ENCODE data around the gene CYTH3.

CYTH3 gene

GRCh38 chr7:6159524-6160031 lies 112.8 kb downstream of the CYTH3 start:
- peaks cover 81% of the 10 kb centered on the region for H3K36me3 ChIP-seq (ENCODE audit: low read depth)
- no peak for DNase-seq (ENCODE audit: low spot score)
- no peaks in the 10 kb centered on the region for H3K9me3 ChIP-seq (ENCODE audit: severe bottlenecking)
- H3K4me3 ChIP-seq (ENCODE audit: severe bottlenecking), result no peak overlapping the region
- no peaks in the 10 kb centered on the region for H3K4me1 ChIP-seq (ENCODE audit: insufficient read depth, poor library complexity, severe bottlenecking)
- H3K27me3 ChIP-seq (ENCODE audit: insufficient read depth, poor library complexity, severe bottlenecking), result no peaks in the 10 kb centered on the region
- no peak for TF ChIP-seq CTCF (IDR thresholded peaks at IDR 0.05; ENCODE audit: poor library complexity, severe bottlenecking)
- no peak for ATAC-seq (ENCODE audit: low read depth)
- no peak overlapping the region for H3K27ac ChIP-seq (ENCODE audit: poor library complexity, severe bottlenecking)

GRCh38 chr7:6159097-6159483 lies 113.3 kb downstream of the CYTH3 start:
- no peaks in the 10 kb centered on the region for H3K4me1 ChIP-seq (ENCODE audit: insufficient read depth, poor library complexity, severe bottlenecking)
- H3K27me3 ChIP-seq (ENCODE audit: insufficient read depth, poor library complexity, severe bottlenecking), result no peaks in the 10 kb centered on the region
- no peak for ATAC-seq (ENCODE audit: low read depth)
- DNase-seq (ENCODE audit: low spot score), result no peak
- H3K27ac ChIP-seq (ENCODE audit: poor library complexity, severe bottlenecking), result no peak overlapping the region
- no peak overlapping the region for H3K4me3 ChIP-seq (ENCODE audit: severe bottlenecking)
- peaks cover 76% of the 10 kb centered on the region for H3K36me3 ChIP-seq (ENCODE audit: low read depth)
- H3K9me3 ChIP-seq (ENCODE audit: severe bottlenecking), result no peaks in the 10 kb centered on the region
- no peak for TF ChIP-seq CTCF (IDR thresholded peaks at IDR 0.05; ENCODE audit: poor library complexity, severe bottlenecking)

GRCh38 chr7:6158424-6159096 lies 113.9 kb downstream of the CYTH3 start:
- Histone ChIP-seq H3K4me3 (ENCODE audit: severe bottlenecking) (no peak overlapping the region), H3K9me3 (ENCODE audit: severe bottlenecking) (no peaks in the 10 kb centered on the region), H3K27me3 (ENCODE audit: insufficient read depth, poor library complexity, severe bottlenecking) (no peaks in the 10 kb centered on the region), H3K36me3 (ENCODE audit: low read depth) (peaks cover 75% of the 10 kb centered on the region), H3K27ac (ENCODE audit: poor library complexity, severe bottlenecking) (no peak overlapping the region), H3K4me1 (ENCODE audit: insufficient read depth, poor library complexity, severe bottlenecking) (no peaks in the 10 kb centered on the region)
- TF ChIP-seq CTCF (IDR thresholded peaks at IDR 0.05; ENCODE audit: poor library complexity, severe bottlenecking), result no peak
- DNase-seq (ENCODE audit: low spot score), result no peak
- no peak for ATAC-seq (ENCODE audit: low read depth)

- Histone ChIP-seq H3K36me3 (ENCODE audit: low read depth) (peaks cover 76% of the 10 kb centered on the region), H3K9me3 (ENCODE audit: severe bottlenecking) (no peaks in the 10 kb centered on the region), H3K27me3 (ENCODE audit: insufficient read depth, poor library complexity, severe bottlenecking) (no peaks in the 10 kb centered on the region), H3K4me1 (ENCODE audit: insufficient read depth, poor library complexity, severe bottlenecking) (no peaks in the 10 kb centered on the region), H3K4me3 (ENCODE audit: severe bottlenecking) (no peak overlapping the region), H3K27ac (ENCODE audit: poor library complexity, severe bottlenecking) (no peak overlapping the region)
- no peak for TF ChIP-seq CTCF (IDR thresholded peaks at IDR 0.05; ENCODE audit: poor library complexity, severe bottlenecking)
- DNase-seq (ENCODE audit: low spot score) (no peak), ATAC-seq (ENCODE audit: low read depth) (no peak)
Measured at GRCh38 chr7:6157685-6158423, 114.6 kb downstream of the CYTH3 start.

GRCh38 chr7:6156734-6157133 lies 115.7 kb downstream of the CYTH3 start:
- Histone ChIP-seq H3K27ac (ENCODE audit: poor library complexity, severe bottlenecking) (no peak overlapping the region), H3K36me3 (ENCODE audit: low read depth) (peaks cover 77% of the 10 kb centered on the region), H3K9me3 (ENCODE audit: severe bottlenecking) (no peaks in the 10 kb centered on the region), H3K27me3 (ENCODE audit: insufficient read depth, poor library complexity, severe bottlenecking) (no peaks in the 10 kb centered on the region), H3K4me3 (ENCODE audit: severe bottlenecking) (no peak overlapping the region), H3K4me1 (ENCODE audit: insufficient read depth, poor library complexity, severe bottlenecking) (no peaks in the 10 kb centered on the region)
- no peak for TF ChIP-seq CTCF (IDR thresholded peaks at IDR 0.05; ENCODE audit: poor library complexity, severe bottlenecking)
- no peak for DNase-seq (ENCODE audit: low spot score)
- no peak for ATAC-seq (ENCODE audit: low read depth)

All from RWPE2 (cell line).